SW 1271 (cell line): ENCODE measurements around the gene TTC3.

Experiments
- DNase-seq, 2 experiments: peaks; one replicate each; lab custom pipeline; 2025; lab: John Stamatoyannopoulos, UW

The TTC3 gene

DNA sequence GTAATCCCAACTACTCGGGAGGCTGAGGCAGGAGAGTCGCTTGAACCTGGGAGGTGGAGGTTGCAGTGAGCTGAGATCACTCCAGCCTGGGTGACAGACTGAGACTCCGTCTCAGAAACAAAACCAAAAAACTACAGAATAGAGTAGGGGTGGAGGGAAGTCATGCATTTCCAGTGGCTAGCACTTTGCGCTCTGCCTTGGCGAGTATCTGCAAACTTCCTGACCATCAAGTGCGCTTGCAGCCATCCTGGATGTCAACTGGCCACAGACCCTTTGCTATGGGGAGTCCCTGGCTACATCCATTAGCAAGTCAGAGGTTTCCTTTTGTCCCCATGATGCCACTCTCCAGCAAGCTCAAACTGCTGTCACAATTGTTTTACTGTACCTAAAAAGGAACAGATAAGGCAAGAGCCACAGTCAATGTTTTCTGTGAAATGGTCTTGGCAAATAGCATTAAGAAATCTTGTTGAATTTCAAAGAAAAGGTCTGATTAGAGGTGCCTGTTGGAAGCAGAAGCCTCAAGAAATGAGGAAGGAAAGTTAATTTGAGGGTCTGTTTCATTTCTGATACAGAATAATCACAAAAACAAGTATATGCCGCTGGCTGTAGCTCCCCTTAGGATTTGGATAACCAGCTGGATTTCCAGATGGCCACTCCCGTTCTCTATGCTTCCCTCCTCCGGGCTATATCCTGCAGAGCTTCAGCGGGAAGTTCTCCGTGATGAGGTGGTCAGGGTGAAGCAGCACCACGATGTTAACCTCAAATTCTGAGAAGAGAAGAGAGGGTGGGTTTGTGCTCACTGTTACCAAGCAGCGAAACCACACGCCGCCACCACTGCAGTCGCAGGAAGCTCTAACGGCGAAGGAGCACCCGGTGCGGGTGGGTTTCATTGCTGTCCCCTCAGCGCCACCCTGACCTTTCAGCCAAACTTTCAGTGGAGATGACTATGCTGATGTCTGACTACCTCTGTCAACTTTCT, 152.1 kb downstream of the TTC3 start:
- DNase-seq = no peak

DNA sequence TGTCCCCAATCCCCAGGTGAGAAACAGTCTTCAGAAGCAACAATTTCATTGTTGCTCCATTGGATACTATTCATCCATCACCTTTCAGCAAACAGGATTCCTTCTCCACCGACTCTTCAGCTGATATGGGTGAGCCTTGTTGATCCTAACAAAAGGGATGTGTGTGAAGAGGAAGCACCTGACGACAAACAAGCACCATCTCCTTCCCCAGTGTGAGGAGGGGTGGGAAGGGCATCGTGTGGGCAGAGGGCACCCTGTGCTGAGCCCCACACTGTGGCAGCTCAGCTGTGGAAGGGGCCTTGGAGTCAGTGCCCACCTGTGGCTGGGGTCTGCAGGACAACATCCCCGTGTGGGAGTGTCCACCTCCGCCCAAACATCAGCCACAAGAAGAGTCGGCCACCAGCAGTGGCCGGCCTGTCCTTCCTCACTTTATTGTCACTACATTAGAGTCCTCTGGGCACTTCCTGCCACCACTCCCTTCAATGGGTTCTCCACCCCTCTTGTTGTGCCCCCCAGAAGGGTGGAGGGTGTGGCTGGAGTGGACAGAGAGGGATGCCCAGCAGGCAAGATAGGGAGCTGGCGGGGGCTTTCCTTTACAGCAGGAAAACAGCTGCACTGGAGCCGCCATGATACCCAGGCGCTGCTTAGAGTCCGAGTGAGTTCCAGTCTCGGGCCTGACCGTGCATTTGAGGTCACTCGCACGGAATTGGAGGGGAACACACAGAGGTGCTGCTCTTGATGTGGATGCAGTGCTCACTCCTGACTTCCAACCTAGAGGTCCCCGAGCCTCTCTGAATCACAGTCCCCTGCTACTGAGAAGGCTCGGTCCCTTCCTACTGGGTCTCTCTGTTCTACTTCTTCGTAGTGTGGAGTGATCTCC, 153.2 kb downstream of the TTC3 start:
- DNase-seq = no peak

DNA sequence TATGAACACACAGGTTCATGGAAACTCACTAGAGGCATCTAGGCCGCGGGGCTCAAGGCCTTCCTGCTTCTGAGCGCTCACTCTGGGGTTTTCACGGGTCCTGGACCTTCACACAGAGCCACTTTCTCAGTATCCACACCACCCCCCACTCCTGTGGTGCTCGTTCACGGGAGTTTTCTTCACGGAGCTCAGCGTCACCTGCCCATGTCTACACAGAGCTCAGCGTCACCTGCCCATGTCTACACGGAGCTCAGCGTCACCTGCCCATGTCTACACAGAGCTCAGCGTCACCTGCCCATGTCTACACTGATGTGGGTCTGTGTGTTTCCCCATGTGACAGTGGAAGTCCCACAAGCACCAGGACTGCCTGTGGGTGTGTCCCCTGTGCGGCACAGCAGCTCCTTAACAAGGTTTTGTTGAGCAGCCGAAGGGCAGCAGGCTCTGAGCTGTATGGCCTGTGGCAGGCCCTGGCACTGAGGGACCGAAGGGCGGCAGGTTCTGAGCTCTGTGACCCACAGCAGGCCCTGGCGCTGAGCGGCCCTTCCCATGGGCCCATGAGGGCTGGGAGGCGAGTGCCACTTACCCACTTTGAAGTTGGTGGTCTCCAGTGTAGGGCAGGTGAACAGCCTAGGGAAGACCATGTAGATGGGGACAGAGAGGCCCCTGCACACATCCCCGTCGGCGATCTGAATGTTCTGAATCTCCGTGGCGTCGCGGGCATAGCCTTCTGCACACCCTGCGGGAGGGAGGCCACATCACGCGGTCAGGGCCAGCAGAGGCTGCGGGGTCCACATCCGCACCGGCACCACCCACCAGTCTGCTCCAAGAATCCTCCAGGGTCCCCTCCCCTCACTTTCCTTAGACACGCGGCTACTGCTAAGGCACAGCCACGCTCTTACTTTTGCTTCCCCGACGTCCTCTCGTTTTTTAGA, 154.3 kb downstream of the TTC3 start:
- DNase-seq = no peak

DNA sequence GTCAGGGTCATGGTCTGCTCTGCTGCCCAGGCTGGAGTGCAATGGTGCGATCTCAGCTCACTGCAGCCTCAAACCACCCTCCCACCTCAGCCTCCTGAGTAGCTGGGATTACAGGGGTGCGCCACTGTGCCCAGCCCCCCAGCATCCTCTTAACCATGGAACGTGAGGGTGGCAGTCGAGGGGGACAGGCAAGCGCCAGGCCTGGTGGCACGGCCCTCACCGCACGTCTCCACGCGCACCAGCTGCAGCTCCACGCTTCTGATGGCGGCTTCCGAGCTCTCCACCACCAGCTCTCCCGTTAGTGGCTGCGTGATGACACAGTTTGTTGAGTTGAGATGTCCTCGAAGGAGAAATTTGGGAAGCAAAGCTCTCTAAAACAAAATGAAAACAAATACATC, 154.9 kb downstream of the TTC3 start:
- no peak for DNase-seq

DNA sequence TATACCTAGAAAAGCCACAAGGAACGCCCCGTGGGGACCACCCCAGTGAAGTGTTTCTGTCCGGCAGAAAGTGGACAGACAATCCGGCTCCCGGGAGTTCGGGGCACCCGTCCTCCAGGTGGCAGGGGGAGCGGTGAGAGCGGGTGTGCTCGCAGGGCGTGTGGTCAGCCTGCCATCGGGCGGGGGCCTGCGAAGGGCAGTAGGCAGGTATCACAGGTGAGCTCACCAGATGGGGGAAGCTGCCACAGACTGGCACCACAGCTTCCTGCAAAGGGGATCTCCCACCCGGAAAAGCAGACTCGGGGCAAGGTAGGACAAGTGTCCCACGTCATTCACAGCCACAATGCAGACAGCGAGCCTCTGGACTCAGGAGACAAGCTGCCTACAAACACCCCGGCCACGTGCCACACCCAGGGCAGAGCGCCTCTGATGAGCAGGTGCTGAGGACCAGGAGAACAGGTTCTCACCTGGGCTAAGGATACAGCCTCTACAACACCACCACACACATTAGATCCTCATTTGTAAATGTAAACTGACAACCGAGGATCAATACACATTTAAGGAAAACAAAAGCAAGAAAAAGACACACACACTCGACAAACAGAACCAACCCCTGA, 157.7 kb downstream of the TTC3 start:
- no peak for DNase-seq

DNA sequence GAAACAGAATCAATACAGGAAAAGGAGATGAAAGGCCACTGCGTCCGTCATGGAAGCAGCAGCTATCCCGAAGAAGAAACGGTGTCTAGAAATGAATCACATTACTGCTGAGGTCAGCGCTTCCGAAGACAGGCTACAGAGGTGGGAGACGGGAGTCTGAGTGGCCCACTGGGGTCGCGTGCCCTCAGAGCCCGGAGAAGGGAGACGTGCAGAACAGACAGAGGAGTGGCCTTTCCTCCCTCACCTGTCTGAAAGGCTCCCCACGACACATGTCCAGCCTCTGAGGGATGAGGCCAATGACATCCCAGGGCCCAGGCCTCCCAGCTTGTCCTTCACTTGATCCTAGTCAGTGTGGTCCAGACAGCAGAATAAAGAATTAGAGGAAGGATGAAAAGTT, 158.2 kb downstream of the TTC3 start:
- DNase-seq = no peak

DNA sequence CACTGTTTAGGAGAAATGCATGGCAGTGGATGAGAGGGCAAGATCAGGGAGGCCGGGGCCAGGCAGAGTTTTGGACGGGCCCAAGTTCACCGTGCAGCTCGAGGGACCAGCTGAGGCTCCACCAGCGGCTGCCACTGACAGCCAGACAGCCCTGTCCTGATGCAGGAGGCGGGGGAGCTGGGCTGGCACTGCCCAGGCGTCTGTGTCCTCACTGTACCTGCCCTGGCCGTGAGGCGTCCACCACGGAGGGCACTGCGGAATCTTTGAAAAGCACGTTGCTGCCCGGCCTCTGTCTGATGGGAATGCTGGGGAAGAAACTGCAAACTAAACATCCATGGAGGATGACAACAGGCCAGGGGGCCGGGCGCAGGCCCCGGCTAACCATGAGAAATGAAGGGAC, 158.6 kb downstream of the TTC3 start:
- DNase-seq = no peak

DNA sequence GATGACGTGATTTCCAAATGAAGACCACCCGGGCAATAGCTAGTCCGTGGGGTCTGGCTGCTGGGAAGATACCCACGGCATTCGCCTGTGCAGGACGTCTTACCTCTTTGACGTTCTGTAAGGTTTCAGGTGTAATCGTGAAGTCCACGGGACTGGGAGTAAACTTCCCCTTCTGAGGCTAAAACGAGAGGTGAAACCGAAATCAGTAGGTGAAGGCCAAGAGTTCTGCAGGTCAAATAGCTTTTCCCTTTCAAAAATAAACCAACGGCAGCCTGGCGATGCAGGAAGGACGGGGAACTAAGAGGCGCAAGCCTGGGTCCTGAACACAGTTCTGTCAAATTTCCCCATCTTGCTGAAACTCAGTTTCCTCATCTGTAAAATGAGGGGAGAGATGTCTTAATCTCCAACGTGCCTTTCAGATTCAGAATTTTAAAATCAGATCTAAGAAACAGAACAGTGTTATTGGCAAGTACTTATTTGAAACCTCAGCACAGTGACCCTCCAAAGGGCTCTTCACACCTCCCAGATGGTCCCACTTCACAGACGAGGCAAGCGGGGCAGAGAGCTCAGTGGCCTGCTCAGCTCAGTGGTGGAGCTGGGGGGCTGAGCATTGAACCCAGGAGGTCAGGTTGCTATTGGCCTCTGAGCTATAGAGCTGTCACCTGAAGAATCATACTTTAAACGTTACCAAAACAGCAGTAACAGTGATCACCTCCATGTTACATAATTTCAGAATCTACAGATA, 159.4 kb downstream of the TTC3 start:
- DNase-seq = no peak

DNA sequence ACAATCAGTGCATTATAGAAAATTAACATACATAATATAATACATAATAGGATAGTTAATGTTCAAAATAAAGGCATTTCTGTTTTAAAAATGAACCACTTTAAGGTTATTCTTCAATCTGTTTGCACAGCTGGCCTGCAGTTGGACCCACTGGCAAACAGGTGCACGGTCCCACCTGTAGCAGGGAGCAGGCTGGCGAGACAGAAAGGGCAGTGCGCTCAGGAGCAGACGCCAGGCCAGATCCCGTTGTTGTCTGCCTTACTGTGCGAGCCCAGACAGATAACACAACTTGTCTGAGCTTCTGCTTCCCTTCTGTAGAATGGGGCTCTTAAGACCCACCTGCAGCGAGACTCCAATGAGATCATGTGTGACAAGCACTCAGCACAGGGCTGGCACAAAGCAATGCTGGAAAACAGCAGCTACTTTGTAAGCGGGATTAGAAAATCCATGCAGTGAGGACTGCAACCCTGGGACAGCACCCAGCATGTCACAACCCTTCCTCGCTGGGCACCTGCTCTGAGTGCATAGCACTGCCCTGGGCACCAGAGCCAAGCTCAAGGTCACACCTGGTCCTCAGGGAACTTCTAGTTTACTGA, 160.6 kb downstream of the TTC3 start:
- DNase-seq = no peak

DNA sequence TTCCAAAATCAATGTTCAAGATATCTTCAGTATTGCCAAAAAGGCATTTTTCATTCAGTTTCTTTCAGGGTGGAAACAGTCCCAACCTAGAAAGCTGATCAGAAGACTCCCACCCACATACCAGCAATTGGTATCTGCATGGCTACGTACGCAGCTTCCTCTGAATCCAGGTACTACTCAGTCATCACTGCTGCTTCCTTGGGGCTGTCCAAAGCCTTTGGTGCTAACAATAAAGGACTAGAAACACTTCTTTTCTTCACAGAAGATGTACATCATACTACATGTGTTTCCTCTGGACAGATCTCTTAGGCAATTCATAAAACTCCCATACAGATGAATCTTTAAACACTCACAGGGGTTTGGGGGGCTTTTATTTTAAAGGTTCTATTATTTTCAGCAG, 164.3 kb downstream of the TTC3 start:
- DNase-seq = no peak

DNA sequence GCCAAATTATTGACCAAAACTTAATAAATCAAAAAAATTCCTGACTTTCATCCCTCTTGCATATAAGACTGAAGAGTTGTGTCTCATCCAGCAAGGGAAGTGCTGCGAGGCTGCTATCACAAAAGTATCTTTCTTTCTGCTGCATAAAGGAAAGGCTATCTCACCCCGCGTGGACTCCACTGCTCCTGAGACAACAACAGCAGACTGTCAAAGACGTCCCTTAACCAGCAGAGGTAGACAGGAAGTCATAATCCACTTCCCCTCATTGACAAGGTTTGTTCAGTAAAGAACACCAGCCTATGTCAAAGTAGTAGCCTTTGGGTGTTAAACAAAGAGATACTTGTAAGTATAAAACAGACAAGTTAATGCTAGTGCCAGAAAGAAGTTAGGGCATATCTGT, 164.7 kb downstream of the TTC3 start:
- no peak for DNase-seq

DNA sequence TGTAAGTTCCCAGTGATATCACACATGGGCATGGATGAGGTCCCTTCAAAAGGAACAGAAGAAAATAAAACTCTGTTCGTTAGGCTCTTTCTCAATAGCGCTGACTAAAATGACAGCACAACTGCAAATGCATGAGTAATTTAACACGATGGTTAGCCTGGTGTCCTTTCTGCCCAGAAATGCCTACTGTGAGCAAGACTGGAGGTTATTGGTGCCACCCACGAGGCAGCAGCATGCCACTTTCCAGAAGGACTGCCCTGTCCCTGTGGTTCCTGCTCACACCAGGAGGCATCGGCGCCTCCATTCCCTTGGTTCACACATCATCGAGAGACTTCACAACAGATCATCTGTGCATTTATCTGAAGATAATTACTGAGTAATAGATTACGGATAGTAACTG, 167.9 kb downstream of the TTC3 start:
- DNase-seq = no peak

DNA sequence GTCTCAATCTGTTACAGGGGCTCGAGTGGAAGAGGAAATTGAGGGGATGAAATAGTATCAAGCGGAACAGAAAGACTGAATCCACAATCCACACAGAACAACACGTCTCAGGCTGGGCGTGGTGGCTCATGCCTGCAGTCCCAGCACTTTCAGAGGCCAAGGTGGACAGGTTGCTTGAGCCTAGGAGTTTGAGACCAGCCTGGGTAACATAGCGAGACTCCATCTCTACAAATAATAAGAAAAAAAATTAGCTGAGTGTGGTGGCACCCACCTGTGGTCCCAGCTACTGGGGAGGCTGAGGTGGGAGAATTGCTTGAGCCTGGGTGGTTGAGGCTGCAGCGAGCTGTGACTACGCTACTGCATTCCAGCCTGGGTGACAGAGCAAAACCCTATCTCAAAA, 168.4 kb downstream of the TTC3 start:
- no peak for DNase-seq

DNA sequence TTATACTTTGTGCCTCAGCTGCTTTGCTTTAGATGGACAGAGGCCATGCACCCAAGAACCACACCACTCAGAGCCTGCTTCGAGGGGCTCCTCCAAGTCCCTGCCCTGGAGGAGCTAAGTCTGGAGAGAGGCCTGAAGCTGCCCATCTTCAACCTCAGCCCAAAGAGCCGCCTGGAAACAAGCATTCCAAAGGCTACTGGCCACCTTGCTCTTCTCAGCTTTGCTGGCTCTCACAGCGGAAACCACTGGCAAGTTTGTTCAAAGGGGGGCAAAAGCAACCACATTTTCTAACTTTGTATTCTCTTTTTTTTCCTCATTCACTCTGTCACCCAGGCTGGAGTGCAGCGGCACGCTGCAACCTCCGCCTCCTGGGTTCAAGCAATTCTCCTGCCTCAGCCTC, 170.9 kb downstream of the TTC3 start:
- DNase-seq = no peak

DNA sequence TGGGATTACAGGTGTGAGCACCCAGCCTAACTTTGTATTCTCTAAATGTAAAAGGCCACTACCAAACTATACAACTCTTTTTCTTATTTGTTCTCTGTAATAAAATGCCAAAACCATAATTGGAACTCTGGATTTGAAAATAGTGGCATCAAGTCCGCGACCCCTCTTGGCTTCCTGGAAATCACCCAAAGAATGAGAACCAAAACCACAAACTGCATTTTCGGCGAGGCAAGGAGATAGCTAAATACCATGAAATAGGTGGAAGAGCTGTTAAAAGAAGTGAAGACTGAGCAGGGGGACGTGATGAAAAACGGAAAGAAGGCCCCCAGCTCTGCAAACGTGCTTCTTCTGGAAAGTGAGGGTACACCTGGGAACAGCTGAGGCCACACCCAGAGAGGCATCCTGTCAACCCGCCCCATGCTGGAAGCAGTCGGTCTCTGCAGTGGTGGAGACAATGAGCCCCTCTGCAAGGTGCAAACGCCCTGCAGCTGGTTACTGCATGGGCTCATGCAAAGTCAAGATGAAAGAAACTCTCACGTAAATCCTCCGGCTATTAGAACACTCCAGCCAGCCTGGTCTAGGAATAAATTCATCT, 171.5 kb downstream of the TTC3 start:
- no peak for DNase-seq

DNA sequence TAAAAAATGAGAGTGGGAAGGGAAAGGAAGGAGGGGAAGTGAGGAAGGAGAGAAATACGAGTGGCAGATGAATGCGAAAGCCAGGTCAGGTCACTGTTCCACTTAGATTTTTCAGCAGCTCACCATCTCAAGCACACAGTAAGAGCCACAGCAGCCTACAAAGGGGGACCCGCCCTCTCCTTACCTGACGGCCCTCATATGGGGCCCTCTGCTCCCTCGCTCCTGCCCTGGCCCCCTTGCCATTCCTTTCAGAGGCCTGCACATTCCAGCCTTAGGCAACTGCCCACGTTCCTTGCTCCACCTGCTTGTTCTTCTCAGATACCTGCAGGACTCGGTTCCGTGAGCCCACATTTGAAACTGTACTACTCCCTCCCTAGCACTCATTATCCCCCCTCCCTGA, 172.1 kb downstream of the TTC3 start:
- no peak for DNase-seq

DNA sequence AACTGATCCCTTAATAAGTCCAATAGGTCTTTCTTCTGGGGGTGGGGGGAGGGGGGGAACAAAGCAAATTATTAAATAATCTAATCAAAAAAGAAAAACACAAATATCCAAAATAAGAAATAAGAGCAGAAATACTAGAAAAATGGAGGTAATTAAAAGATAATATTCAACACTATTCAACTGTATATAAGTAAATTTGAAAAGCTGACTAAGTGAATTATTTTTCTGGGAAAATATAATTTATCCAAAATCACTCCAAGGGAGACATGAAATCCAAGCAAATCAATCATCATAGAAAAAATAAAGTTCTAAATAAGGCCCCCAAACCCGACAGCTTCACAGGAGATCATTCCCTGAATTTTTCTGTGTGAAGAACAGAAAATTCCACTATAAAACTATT, 175.2 kb downstream of the TTC3 start:
- no peak for DNase-seq

DNA sequence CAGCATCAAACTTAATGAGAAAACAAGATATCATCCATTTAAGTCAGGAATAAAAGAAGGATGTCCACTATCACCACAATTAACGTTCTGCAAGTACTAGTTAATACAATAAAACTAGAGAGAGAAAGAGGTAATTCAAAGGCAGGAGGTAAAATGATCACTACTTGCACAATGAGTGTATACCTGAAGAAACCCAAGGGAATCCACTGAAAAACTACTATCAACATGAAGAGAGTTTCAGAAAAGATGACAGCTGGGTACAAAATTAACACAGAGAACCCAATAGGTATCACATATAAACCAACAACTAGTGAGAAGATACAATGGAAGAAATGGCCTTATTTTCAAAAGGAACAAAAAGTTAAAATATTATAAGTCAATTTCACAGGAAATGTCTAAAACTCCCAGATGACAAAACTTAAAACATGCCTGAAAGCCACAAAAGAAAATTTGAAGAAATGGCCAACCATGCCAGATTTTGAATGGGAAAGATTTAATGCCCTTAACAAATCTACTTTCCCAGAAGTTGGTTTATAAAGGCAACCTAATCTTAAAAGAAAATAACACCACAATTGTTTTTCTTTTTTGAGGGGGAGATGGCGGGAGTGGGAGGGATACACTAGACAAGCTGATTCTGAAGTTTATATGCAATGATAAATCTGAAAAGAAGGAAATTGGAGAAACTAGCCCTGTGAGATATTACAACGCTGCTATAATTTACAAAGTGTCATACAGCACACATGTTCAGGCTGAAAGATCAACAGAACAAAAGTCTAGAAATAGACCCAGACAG, 176.3 kb downstream of the TTC3 start:
- no peak for DNase-seq

DNA sequence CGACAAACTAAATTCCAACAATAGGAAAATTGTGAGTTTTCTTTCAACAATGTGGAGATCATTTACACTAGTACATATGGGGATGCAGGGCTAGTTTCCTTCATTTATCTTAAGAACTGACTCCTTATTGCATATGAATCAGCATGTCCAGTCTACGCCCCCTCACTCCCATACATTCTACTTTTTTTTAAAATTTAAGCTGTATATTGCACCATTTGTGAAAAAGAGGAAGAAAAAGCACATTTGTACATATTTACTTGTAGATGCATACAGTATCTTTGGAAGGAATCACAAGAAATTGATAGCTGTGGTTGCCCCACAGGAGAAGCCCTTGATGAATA, 178.2 kb downstream of the TTC3 start:
- DNase-seq = no peak
